Heart left ventricle (tissue), 16 donors: Measurements from ENCODE around the gene ZDHHC21. TPM values are rescaled to one million over a fixed set of nuclear protein-coding genes. Genes with fewer than 3 reads are reported as not detected.

ENCODE experiments used
- ATAC-seq, 4 donors: fragments of 200-7000 bp; cut with Tn5 transposase; one replicate each; pipeline ENCODE4 v1.9.1; 2020 to 2022; ENCODE audit warnings: moderate library complexity in 4 of 4, mild to moderate bottlenecking in 3 of 4, moderate number of reproducible peaks in 1 of 4
- DNase-seq, 5 donors: peaks; one replicate each; pipeline ENCODE4 v3.0.0-alpha.2; 2020
- H3K27ac ChIP-seq, 12 donors: fragments of 200-600 bp; sonication (generic) in 4 of 12; one replicate each; pipeline versions ENCODE4 v1.5.0 to v1.8.0; 2016 to 2022; ENCODE audit warnings: mild to moderate bottlenecking in 2 of 12
- H3K27me3 ChIP-seq, 9 donors: fragments of 200-600 bp; sonication (generic) in 2 of 9; one replicate each; pipeline versions ENCODE4 v1.5.1 to v1.8.0; 2016 to 2022; ENCODE audit warnings: mild to moderate bottlenecking in 3 of 9
- H3K36me3 ChIP-seq, 9 donors: fragments of 200-600 bp; sonication (generic) in 2 of 9; one replicate each; pipeline versions ENCODE4 v1.5.0 to v1.8.0; 2018 to 2022; ENCODE audit warnings: mild to moderate bottlenecking in 2 of 9
- H3K4me1 ChIP-seq, 12 donors: fragments of 200-600 bp; sonication (generic) in 4 of 12; one replicate each; pipeline versions ENCODE4 v1.5.0 to v1.8.0; 2016 to 2022; ENCODE audit warnings: mild to moderate bottlenecking in 3 of 12
- H3K4me3 ChIP-seq, 12 donors: fragments of 200-600 bp; sonication (generic) in 4 of 12; one replicate each; pipeline versions ENCODE4 v1.5.0 to v1.8.0; 2017 to 2022; ENCODE audit warnings: mild to moderate bottlenecking in 9 of 12, moderate library complexity in 4 of 12
- H3K9me3 ChIP-seq, 12 donors: fragments of 200-600 bp; sonication (generic) in 4 of 12; one replicate each; pipeline versions ENCODE4 v1.5.0 to v1.8.0; 2016 to 2022; ENCODE audit warnings: mild to moderate bottlenecking in 1 of 12
- CTCF ChIP-seq, 12 donors: fragments of 200-600 bp; sonication (generic) in 4 of 12; IDR thresholded peaks; one replicate each; pipeline versions ENCODE4 v1.5.0 to v1.8.0; 2018 to 2022; ENCODE audit warnings: antibody characterized with exemption in 12 of 12, mild to moderate bottlenecking in 5 of 12
- POLR2A ChIP-seq, 2 donors: fragments of 450-650 bp; IDR thresholded peaks; one replicate each; pipeline ENCODE4 v1.6.1; 2017; ENCODE audit warnings: antibody characterized with exemption in 2 of 2, mild to moderate bottlenecking in 2 of 2, moderate library complexity in 2 of 2
- WGBS, 4 donors: extraction: QIAGEN DNeasy Blood & Tissue Kit in 2 of 4; methylation state at CpG; one replicate each; pipeline versions ENCODE4 v1.1.5 to v1.1.7; 2013 to 2018; 5-methylcytosine and 5-hydroxymethylcytosine counted together
- intact Hi-C, 10 donors: fragments of 100-400 bp; cut with DNase I; formaldehyde crosslinking; loops; one replicate each; pipeline versions ENCODE4 v1.11.1 to v1.14.2; 2022
- polyA plus RNA-seq, 2 donors: library from polyadenylated mRNA; stranded (reverse); fragments of 200-250 nt; gene quantifications; one replicate each; pipeline ENCODE4 v1.2.3, GENCODE V29; 2013
- total RNA-seq, 9 donors: library from RNA; depleted of rRNA in 2 of 9; stranded (reverse); fragments of >200 nt in 2 of 9; fragmentation: NEBNext Ultra II Directional in 3 of 9; extraction: Animal tissue kit (Norgen Biotek cat#: 25700) in 3 of 9; gene quantifications; one replicate each; pipeline versions ENCODE4 v1.1.0 to v1.2.4, GENCODE V29; 2016 to 2023
- donor health status: ischemic (EF 13 %, LVEDD 7.1; RV severe dilation, severe dysfunction).
- donor health status: healthy with polysubstance abuse.
- donor health status: DM: no; HTN: yes; CAD: no.
- donor health status: DM: no; HTN: no; CAD: no.
- donor health status: ischemic (EF 25% LVEDD 6.9; RV normal size, moderate dysfunction).
- donor health status: ischemic (EF 25% LVEDD 5.7; RV mildly dilated, moderate dysfunction).
- donor health status: healthy.
- donor health status: DM: yes; HTN: yes; CAD: no.
- donor health status: ischemic (EF 35%, LVEDD 5.7; RV mildly dilated, moderate dysfunction).
- donor health status: nonischemic (EF 11% LVEDD 7.7; RV severe dilation, severe dysfunction).
- donor health status: DM: yes; HTN: yes; CAD: no.
- donor health status: PGD.
- donor health status: ischemic (EF 29% LVEDD 5.4; RV normal size, mild dysfunction).
- donor health status: nonischemic (EF 23%, LVEDD 6.1; RV moderate dilation, normal function).

ZDHHC21 gene
- total and polyA plus RNA-seq, 11 donors: 3.5 to 9.3 (median 7.2) TPM

GRCh38 chr9:14578030-14578429 is 115.2 kb downstream of the ZDHHC21 start:
- TF ChIP-seq POLR2A (IDR thresholded peaks at IDR 0.05) (no peak), CTCF (IDR thresholded peaks at IDR 0.05) (no peak)
- DNase-seq (no peak), ATAC-seq (no peak)
- H3K27me3 ChIP-seq: no peaks in the 10 kb centered on the region
- no peaks in the 10 kb centered on the region for H3K36me3 ChIP-seq
- H3K27ac ChIP-seq: no peak overlapping the region
- intact Hi-C loops: no loop called here
- peaks cover 0 to 28% (median 7%) of the 10 kb centered on the region in 12 donors for H3K9me3 ChIP-seq
- no peak overlapping the region for H3K4me3 ChIP-seq
- no peaks in the 10 kb centered on the region for H3K4me1 ChIP-seq

- TF ChIP-seq POLR2A (IDR thresholded peaks at IDR 0.05): no peak
- TF ChIP-seq CTCF (IDR thresholded peaks at IDR 0.05): no peak
- intact Hi-C loops: no loop called here
- Histone ChIP-seq H3K9me3 (peaks cover 0 to 23% (median 6%) of the 10 kb centered on the region in 12 donors), H3K27me3 (no peaks in the 10 kb centered on the region), H3K4me3 (no peak overlapping the region), H3K36me3 (no peaks in the 10 kb centered on the region), H3K27ac (no peak overlapping the region), H3K4me1 (no peaks in the 10 kb centered on the region)
- ATAC-seq (no peak), DNase-seq (no peak)
- 39 to 51% (median 48%) methylated on average over 1 of the region's 1 CpG for WGBS, 4 donors
These were observed 119.1 kb downstream of the ZDHHC21 start for GRCh38 chr9:14574173-14574572.

- no peak overlapping the region for H3K4me3 ChIP-seq
- peaks cover 0 to 15% (median 4%) of the 10 kb centered on the region in 12 donors for H3K9me3 ChIP-seq
- DNase-seq (no peak), ATAC-seq (no peak)
- WGBS, 4 donors: 93 to 98% (median 95%) methylated on average over 4 of the region's 4 CpGs
- H3K27ac ChIP-seq: no peak overlapping the region
- intact Hi-C loops: no loop called here
- no peaks in the 10 kb centered on the region for H3K27me3 ChIP-seq
- TF ChIP-seq CTCF (IDR thresholded peaks at IDR 0.05): no peak
- TF ChIP-seq POLR2A (IDR thresholded peaks at IDR 0.05): no peak
- H3K36me3 ChIP-seq: no peaks in the 10 kb centered on the region
- H3K4me1 ChIP-seq: no peaks in the 10 kb centered on the region
These were observed 119.9 kb downstream of the ZDHHC21 start for GRCh38 chr9:14573319-14573718.

- Histone ChIP-seq H3K4me1 (no peaks in the 10 kb centered on the region), H3K9me3 (no peaks in the 10 kb centered on the region), H3K27me3 (no peaks in the 10 kb centered on the region), H3K27ac (no peak overlapping the region), H3K4me3 (no peak overlapping the region), H3K36me3 (no peaks in the 10 kb centered on the region)
- 66 to 86% (median 76%) methylated on average over 4 of the region's 4 CpGs for WGBS, 4 donors
- DNase-seq: no peak
- TF ChIP-seq POLR2A (IDR thresholded peaks at IDR 0.05): no peak
- no peak for TF ChIP-seq CTCF (IDR thresholded peaks at IDR 0.05)
- intact Hi-C loops: no loop called here
- no peak for ATAC-seq
These were observed 127.7 kb downstream of the ZDHHC21 start for GRCh38 chr9:14565352-14566016.
